ENCODE measurements around the gene NVL. TPM values are rescaled to one million over a fixed set of nuclear protein-coding genes. Genes with fewer than 3 reads are reported as not detected.

The NVL gene
- total RNA-seq, 1 experiment from 2014 or later: 21.9 TPM

DNA sequence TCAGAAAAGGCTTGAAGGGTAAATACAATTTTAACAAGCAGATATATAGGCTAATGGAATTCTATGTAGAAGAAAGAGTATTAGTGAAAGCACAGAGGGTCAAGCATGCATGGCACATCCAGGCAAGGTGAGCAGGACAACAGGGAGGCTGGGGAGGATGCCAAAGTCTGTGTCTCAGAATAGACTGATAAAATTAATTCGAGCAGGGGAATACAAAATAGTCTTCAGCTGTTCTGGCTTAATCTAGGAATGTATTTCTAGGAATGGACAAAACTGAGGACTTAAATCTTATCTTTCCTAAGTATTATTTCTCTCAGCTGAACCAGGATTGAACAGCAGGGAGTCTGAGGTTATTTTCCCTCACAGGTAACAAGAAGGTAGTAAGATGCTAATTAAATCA is 35.2 kb downstream of the NVL start:
- no TSS peak for BruUV-seq (replicated peaks)
- Histone ChIP-seq H3K36me3 (ENCODE audit: control insufficient read depth in 1 of 2, insufficient read depth in 2 of 2, low read length in 2 of 2) (peaks cover 14 to 34% of the 10 kb centered on the region in 2 experiments), H3K4me2 (ENCODE audit: low read length) (no peak overlapping the region), H3K4me3 (replicated peaks in 1 of 2; ENCODE audit: low read depth in 1 of 2, low read length in 2 of 2) (no peak overlapping the region), H3K9ac (ENCODE audit: low read length) (no peak overlapping the region), H2AFZ (ENCODE audit: low read depth, low read length, poor library complexity, severe bottlenecking) (no peak overlapping the region), H4K20me1 (ENCODE audit: insufficient read depth) (no peaks in the 10 kb centered on the region), H3K27ac (ENCODE audit: low read depth, low read length) (no peak overlapping the region), H3K4me1 (ENCODE audit: control insufficient read depth in 1 of 2, insufficient read depth in 2 of 2, low read length in 2 of 2) (no peaks in the 10 kb centered on the region), H3K9me3 (ENCODE audit: control insufficient read depth in 1 of 2, insufficient read depth in 1 of 2, low read depth in 1 of 2, low read length in 2 of 2) (no peaks in the 10 kb centered on the region), H3K27me3 (ENCODE audit: insufficient read depth, low read length) (no peaks in the 10 kb centered on the region), H3K9me2 (ENCODE audit: insufficient read depth) (no peaks in the 10 kb centered on the region), H3K79me2 (ENCODE audit: insufficient read depth, low read length) (no peaks in the 10 kb centered on the region)
- intact Hi-C loops (cut with micrococcal nuclease): no loop called here
- ChIA-PET CTCF (no interaction called here), POLR2A (no interaction called here), RAD21 (ENCODE audit: low non-redundant PET in 1 of 2, low total read pairs in 2 of 2, uncharacterized antibody in 2 of 2, unreplicated experiment in 2 of 2) (no interaction called here)
- DNase-seq (ENCODE audit: low read depth, low spot score) (no peak), ATAC-seq (no peak)
- TF ChIP-seq, protein P1, sequence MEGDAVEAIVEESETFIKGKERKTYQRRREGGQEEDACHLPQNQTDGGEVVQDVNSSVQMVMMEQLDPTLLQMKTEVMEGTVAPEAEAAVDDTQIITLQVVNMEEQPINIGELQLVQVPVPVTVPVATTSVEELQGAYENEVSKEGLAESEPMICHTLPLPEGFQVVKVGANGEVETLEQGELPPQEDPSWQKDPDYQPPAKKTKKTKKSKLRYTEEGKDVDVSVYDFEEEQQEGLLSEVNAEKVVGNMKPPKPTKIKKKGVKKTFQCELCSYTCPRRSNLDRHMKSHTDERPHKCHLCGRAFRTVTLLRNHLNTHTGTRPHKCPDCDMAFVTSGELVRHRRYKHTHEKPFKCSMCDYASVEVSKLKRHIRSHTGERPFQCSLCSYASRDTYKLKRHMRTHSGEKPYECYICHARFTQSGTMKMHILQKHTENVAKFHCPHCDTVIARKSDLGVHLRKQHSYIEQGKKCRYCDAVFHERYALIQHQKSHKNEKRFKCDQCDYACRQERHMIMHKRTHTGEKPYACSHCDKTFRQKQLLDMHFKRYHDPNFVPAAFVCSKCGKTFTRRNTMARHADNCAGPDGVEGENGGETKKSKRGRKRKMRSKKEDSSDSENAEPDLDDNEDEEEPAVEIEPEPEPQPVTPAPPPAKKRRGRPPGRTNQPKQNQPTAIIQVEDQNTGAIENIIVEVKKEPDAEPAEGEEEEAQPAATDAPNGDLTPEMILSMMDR (IDR thresholded peaks at IDR 0.05 in 2 of 3, conservative IDR thresholded peaks at IDR 0.05 in 1 of 3; ENCODE audit: borderline replicate concordance in 1 of 3, insufficient read depth in 1 of 3, low read depth in 2 of 3, low read length in 2 of 3): no peak
- TF ChIP-seq EZH2 (IDR thresholded peaks at IDR 0.05) (no peak), EGR1 (IDR thresholded peaks at IDR 0.05; ENCODE audit: low read depth) (no peak), ELF1 (IDR thresholded peaks at IDR 0.05; ENCODE audit: borderline replicate concordance, low read depth) (no peak), EZH2phosphoT487 (IDR thresholded peaks at IDR 0.05; ENCODE audit: borderline replicate concordance) (no peak), SP1 (IDR thresholded peaks at IDR 0.05; ENCODE audit: low read depth) (no peak), POLR2A (IDR thresholded peaks at IDR 0.05; ENCODE audit: borderline replicate concordance, extremely low read depth, insufficient read depth, insufficient read length) (no peak), CBX3 (IDR thresholded peaks at IDR 0.05; ENCODE audit: low read depth) (no peak), ZFX (IDR thresholded peaks at IDR 0.05) (no peak), SRF (IDR thresholded peaks at IDR 0.05; ENCODE audit: low read depth) (no peak), FOSL1 (IDR thresholded peaks at IDR 0.05; ENCODE audit: low read depth) (no peak), POLR2AphosphoS5 (IDR thresholded peaks at IDR 0.05; ENCODE audit: low read depth, low read length) (no peak), YY1 (IDR thresholded peaks at IDR 0.05; ENCODE audit: extremely low read depth, insufficient replicate concordance, low read depth, low read length) (no peak), RAD21 (IDR thresholded peaks at IDR 0.05; ENCODE audit: low read depth) (no peak), ZNF274 (IDR thresholded peaks at IDR 0.05; ENCODE audit: low read depth, low read length) (no peak), JUND (IDR thresholded peaks at IDR 0.05) (no peak)
- TF ChIP-seq, protein P2, sequence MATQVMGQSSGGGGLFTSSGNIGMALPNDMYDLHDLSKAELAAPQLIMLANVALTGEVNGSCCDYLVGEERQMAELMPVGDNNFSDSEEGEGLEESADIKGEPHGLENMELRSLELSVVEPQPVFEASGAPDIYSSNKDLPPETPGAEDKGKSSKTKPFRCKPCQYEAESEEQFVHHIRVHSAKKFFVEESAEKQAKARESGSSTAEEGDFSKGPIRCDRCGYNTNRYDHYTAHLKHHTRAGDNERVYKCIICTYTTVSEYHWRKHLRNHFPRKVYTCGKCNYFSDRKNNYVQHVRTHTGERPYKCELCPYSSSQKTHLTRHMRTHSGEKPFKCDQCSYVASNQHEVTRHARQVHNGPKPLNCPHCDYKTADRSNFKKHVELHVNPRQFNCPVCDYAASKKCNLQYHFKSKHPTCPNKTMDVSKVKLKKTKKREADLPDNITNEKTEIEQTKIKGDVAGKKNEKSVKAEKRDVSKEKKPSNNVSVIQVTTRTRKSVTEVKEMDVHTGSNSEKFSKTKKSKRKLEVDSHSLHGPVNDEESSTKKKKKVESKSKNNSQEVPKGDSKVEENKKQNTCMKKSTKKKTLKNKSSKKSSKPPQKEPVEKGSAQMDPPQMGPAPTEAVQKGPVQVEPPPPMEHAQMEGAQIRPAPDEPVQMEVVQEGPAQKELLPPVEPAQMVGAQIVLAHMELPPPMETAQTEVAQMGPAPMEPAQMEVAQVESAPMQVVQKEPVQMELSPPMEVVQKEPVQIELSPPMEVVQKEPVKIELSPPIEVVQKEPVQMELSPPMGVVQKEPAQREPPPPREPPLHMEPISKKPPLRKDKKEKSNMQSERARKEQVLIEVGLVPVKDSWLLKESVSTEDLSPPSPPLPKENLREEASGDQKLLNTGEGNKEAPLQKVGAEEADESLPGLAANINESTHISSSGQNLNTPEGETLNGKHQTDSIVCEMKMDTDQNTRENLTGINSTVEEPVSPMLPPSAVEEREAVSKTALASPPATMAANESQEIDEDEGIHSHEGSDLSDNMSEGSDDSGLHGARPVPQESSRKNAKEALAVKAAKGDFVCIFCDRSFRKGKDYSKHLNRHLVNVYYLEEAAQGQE (IDR thresholded peaks at IDR 0.05; ENCODE audit: low read depth): no peak
- TF ChIP-seq, protein P3, sequence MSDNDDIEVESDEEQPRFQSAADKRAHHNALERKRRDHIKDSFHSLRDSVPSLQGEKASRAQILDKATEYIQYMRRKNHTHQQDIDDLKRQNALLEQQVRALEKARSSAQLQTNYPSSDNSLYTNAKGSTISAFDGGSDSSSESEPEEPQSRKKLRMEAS (IDR thresholded peaks at IDR 0.05): no peak
- TF ChIP-seq, protein P4, sequence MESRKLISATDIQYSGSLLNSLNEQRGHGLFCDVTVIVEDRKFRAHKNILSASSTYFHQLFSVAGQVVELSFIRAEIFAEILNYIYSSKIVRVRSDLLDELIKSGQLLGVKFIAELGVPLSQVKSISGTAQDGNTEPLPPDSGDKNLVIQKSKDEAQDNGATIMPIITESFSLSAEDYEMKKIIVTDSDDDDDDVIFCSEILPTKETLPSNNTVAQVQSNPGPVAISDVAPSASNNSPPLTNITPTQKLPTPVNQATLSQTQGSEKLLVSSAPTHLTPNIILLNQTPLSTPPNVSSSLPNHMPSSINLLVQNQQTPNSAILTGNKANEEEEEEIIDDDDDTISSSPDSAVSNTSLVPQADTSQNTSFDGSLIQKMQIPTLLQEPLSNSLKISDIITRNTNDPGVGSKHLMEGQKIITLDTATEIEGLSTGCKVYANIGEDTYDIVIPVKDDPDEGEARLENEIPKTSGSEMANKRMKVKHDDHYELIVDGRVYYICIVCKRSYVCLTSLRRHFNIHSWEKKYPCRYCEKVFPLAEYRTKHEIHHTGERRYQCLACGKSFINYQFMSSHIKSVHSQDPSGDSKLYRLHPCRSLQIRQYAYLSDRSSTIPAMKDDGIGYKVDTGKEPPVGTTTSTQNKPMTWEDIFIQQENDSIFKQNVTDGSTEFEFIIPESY (IDR thresholded peaks at IDR 0.05; ENCODE audit: extremely low read depth, insufficient replicate concordance, low read length): no peak

Data from HCT116 (cell line).